GM10266 (cell line): ENCODE results near the gene SH3GL3.

Source experiments
- DNase-seq: peaks from one replicate; pipeline ENCODE4 v3.0.0; 2012; ENCODE audit errors: extremely low spot score
- TF ChIP-seq, protein P1 (sequence below): IDR thresholded peaks from 2 replicates; pipeline ENCODE4 v1.5.1; 2012; ENCODE audit warnings: mild to moderate bottlenecking, low read depth; ENCODE audit not compliant: control insufficient read depth, insufficient read depth; ENCODE audit errors: missing control alignments

Gene SH3GL3

GRCh38 chr15:83498801-83499200, 51.7 kb downstream of the SH3GL3 start:
- DNase-seq: no peak

GRCh38 chr15:83499476-83499875, 52.3 kb downstream of the SH3GL3 start:
- TF ChIP-seq, protein P1, sequence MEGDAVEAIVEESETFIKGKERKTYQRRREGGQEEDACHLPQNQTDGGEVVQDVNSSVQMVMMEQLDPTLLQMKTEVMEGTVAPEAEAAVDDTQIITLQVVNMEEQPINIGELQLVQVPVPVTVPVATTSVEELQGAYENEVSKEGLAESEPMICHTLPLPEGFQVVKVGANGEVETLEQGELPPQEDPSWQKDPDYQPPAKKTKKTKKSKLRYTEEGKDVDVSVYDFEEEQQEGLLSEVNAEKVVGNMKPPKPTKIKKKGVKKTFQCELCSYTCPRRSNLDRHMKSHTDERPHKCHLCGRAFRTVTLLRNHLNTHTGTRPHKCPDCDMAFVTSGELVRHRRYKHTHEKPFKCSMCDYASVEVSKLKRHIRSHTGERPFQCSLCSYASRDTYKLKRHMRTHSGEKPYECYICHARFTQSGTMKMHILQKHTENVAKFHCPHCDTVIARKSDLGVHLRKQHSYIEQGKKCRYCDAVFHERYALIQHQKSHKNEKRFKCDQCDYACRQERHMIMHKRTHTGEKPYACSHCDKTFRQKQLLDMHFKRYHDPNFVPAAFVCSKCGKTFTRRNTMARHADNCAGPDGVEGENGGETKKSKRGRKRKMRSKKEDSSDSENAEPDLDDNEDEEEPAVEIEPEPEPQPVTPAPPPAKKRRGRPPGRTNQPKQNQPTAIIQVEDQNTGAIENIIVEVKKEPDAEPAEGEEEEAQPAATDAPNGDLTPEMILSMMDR: no peak
- no peak for DNase-seq

More at GRCh38 chr15:83498801-83499200, 51.7 kb downstream of the SH3GL3 start:
- TF ChIP-seq, protein P1: no peak

GRCh38 chr15:83503595-83504364, 56.6 kb downstream of the SH3GL3 start:
- no peak for DNase-seq
- TF ChIP-seq, protein P1: no peak

GRCh38 chr15:83504365-83504764, 57.2 kb downstream of the SH3GL3 start:
- TF ChIP-seq, protein P1: no peak
- DNase-seq: no peak

GRCh38 chr15:83510001-83510400, 62.9 kb downstream of the SH3GL3 start:
- TF ChIP-seq, protein P1: no peak
- no peak for DNase-seq

GRCh38 chr15:83512459-83512858, 65.3 kb downstream of the SH3GL3 start:
- TF ChIP-seq, protein P1: no peak
- no peak for DNase-seq

DNA sequence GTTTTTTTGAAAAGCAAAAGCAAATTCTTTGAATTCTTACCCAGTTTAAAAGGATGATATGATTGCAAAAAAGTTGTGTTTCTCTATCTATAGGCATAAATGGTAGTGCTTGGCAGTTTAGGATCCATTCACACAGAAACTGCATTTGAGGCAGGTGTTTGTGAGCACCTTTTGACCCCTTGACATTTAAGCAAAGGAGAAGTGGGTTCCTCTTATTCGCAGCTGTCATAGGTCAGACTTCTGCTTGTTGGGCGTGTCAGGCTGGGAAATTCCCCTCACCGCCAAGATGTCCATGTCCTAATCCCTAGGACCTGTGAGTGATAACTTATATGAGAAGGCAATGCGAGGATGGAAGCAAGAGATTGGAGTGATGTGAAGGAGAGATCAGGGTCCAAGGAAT, 67.4 kb downstream of the SH3GL3 start:
- TF ChIP-seq, protein P1: no peak

More for the DNA sequence above, 67.4 kb downstream of the SH3GL3 start:
- DNase-seq: no peak
